Hematopoietic multipotent progenitor cell treated with erythropoietin and hydrocortisone succinate and interleukin-3 and kit ligand, for 8 days (in vitro differentiated cells): Measurements from ENCODE around the gene LCE3B.
"Not testable (repeated sequence)": the region's sequence is repeated elsewhere in the genome, so short reads cannot be mapped to it uniquely, and the experiment has no call there.

Experiments used
- DNase-seq: peaks from one replicate; pipeline ENCODE4 v3.0.0-alpha.2; 2015

The LCE3B gene, protein sequence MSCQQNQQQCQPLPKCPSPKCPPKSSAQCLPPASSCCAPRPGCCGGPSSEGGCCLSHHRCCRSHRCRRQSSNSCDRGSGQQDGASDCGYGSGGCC

DNA sequence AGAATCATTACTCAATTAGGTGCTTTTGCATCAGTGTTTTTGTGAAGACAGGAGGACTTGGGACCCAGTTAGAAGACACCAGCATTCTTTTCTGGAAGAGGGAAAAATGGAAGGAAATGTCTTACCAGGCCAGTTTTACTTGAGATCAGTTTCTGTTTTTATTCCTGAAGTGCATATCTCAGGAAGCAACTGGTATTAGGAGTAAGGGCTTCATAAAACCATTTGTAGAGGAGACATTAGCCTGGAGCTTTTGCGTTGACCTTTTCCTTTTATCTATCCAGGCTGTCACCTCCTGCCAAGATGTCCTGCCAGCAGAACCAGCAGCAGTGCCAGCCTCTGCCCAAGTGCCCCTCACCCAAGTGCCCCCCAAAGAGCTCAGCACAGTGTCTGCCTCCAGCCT lies at the start of gene LCE3B:
LCE3B (plus strand) TSS at position 301 of the 400 bp plus-strand sequence; CDS start at position 301, 0 bp downstream.
- no peak for DNase-seq

DNA sequence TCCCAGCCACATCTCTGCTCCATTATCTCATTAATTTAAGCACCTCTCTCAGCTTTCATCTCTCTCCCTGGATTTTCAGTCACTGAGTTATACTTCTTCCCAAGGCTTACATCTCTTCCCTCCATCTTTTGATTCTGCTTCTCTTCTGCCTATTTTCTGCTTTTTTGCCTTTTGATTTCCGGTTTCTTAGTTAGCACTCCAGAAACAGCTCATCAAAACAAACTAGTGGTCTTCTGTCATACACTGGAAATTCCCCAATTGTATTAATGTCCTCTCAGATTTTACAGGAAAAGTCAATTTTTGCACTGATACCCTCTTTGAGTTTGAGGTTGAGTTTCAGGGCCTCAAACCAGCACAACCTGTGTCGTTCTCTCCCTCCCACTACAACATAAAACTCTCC lies 48.5 kb upstream of the LCE3B start:
- no peak for DNase-seq

DNA sequence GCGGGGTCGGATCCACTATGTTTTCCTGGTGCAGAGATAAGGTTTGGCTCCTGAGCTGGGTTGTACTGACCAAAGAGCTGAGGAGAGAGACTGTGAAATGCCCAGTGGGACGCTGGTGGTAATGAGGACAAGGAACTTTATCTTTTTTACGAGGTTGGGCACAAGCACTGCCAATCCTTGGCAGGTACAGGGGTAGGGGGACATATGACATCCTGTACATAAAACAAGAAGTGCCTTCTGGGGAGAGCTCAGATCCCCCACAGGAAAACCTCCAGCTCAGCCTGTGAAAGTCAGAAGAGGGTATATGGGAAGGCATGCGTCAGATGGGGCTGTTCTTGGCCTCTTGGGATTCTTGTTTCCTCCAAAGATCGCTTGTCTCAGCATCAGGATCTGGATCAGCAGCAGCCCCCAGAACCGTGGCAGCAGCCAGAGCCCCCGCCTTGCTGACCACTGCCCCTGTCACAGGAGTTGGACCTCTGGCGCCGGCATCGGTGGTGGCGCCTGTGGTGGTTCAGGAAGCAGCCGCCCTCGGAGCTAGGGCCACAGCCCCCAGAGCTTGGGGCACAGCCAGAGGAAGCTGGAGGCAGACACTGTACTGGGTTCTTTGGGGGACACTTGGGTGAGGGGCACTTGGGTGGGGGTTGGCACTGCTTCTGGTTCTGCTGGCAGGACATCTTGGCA lies 47.9 kb upstream of the LCE3B start:
- no peak for DNase-seq

DNA sequence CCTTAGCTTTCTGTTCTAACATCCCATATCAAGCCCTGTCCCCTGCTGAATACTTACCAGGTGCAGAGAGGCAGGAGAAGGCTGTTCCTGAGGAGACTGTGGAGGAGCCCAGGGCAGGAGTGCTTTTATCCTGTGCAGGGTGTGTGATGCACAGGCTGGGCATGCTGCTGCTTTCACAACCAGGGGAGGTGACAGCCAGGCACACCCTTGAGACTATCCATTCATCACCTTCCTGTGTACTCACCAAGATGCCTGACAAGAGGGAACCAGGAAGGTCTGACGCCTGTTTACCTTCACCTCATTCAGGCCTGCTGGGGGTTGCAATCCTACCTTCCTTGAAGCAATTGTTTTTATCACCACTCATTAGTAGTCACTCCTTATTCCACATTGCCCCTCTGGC lies 46.9 kb upstream of the LCE3B start, which contains the start of gene LCE3E:
LCE3E (minus strand) TSS at position 100 of the 400 bp plus-strand sequence. CDS start 572 bp downstream, outside the sequence.
- DNase-seq = no peak

DNA sequence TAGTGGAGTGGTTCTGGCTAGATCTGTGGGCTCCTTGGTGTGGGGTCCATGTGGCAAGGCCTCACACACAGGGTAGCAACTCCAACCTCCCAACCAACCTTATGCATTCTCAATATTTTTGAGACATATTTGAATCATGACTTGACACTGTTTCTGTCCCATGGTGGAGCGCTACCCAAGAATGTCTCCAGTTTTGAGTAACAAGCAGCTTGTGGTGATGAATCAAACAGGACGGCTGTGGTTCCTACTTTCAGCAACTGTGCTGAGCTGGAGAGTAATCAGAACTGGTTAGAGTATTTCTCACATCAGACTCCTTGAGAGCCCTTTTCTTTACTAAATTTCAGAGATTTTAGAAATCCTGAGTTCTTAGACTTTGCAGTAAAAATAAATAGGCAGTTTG lies 36.4 kb upstream of the LCE3B start:
- DNase-seq = no peak

DNA sequence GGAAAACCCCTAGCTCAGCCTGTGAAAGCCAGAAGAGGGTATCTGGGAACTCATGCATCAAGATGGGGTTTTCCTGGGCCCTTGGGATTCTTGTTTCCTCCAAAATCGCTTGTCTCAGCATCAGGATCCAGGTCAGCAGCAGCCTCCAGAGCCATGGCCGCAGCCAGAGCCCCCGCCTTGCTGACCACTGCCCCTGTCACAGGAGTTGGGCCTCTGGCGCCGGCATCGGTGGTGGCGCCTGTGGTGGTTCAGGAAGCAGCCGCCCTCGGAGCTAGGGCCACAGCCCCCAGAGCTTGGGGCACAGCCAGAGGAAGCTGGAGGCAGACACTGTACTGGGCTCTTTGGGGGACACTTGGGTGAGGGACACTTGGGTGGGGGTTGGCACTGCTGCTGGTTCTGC lies 34.1 kb upstream of the LCE3B start:
- not testable (repeated sequence) for DNase-seq

DNA sequence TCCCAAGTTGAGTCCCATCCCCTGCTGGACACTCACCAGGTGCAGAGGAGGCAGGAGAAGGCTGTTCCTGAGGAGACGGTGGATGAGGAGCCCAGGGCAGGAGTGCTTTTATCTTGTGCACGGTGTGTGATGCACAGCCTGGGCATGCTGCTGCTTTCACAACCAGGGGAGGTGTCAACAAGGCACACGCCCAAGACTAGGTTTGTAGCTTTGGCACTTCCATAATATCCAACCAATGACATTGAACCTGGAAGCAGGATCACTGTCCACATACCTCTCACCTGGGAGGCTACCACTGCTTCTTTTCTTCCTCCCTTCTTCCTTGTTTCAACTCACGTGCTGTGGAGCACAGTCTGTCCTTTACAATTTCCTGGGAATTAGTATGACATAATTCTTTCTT lies 33.2 kb upstream of the LCE3B start, which contains the start of gene LCE3D:
LCE3D (minus strand) TSS at position 84 of the 400 bp plus-strand sequence. CDS start 580 bp downstream, outside the sequence.
- DNase-seq = no peak

DNA sequence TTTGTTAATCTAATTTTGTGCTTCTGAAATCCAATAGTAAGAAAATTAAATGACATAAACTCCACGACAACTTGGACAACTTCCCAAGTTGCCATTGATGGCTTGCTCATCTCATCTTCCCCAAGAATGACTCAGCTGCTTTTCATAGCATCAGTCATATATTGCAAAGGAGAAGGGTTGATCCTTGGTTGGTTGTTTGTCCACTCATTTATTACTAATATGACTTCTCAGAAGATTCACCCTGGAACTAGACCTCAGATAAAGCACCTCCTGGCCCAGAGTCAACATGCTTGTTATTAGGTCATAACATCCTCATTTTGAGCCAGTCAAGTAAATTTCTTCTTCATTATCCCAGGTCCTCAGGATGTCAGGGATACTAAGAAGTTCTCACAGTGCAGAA lies 31.0 kb upstream of the LCE3B start:
- no peak for DNase-seq

DNA sequence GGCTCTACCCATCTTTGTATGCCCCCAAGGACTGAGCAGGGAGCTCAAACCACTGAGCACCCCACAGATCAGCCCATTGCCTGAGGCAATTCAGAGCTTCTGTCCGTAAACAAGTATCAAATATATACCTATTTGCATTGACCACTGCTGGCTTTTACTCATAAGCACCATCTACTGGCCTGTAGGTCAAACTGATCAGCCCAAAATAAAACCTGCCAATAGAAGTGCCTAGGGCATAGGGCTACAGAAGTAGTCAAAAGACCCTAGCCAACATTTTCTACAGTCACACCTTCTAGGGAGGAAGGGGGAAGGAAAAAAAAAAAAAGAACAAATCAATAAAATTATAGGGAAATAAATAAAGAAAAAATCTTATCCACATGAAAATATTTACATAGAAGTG lies 28.0 kb upstream of the LCE3B start:
- no peak for DNase-seq

DNA sequence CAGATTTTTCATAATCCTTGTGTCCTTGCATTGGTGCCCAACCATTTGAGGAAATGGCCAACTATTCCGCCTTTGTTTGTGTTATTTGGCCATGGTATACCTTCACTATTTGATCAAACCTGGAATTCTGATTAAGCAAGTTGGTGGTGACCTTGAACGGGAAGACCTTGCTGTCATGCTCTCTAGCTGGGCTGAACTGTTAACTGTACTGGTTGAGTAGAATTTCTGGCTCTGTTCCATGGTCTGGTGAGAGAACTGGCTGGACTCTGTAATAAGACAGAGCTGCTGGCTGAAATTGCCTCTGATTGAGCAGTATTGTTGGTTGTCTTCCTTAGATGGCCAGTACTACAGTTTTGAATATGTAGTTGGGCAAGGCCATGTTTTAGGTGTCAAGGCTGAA lies 16.6 kb upstream of the LCE3B start:
- no peak for DNase-seq

DNA sequence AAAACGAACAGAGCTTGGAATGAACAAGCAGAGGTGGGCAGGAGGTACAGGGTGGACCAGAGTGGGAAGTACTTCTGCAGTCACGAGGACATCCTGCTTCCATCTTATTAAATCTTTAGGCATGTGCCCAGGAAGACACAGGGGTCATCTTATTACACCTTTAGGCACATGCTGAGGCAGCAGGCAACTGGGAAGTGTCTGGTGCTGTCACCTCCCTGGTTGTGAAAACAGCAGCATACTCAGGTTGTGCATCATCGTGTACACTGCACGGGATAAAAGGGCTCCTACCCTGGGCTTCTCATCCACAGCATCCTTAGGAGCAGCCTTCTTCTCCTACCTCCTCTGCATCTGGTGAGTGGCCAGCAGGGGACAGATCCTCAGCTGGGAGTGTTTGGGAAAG lies 13.7 kb upstream of the LCE3B start, which contains the start of gene LCE3C:
LCE3C (plus strand) TSS at position 301 of the 400 bp plus-strand sequence. CDS start 498 bp downstream, outside the sequence.
- DNase-seq = no peak

DNA sequence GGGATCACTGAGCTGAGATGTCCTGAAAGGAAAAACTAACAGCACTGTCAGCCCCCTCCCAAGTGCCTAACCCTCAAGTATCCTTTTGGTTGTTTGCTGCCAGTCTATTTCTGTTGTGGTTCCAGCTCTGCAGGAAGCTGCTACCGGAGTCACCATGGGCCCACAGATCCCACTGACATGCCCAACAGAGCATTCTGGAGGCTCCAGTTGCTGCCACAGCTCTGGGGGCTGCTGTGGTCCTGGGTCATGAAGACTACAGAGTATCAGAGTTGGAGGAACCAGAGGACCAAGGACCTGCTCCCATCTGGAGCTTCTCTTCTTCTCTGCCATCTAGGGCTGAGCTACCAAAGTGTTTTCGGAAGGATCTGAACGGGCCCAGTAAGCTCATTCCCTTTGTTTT lies 8.4 kb downstream of the LCE3B start:
- DNase-seq = no peak

DNA sequence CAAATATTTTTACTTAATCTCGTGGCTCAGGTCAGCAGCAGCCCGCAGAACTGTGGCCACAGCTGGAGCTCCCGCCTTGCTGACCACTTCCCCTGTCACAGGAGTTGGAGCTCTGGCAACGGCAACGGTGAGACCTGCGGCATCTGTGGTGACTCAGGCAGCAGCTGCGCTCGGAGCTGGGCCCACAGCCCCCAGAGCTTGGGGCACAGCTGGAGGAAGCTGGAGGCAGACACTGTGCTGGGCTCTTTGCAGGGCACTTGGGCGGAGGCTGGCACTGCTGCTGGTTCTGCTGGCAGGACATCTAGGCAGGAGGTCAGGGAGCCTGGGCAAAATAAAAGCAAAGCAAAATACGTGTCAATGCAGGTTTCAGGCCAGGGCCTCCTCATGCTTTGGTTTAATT lies 9.2 kb downstream of the LCE3B start, which contains the start of gene LCE3A:
LCE3A (minus strand) TSS at position 301 of the 400 bp plus-strand sequence; CDS start at position 301, 0 bp downstream.
- no peak for DNase-seq

DNA sequence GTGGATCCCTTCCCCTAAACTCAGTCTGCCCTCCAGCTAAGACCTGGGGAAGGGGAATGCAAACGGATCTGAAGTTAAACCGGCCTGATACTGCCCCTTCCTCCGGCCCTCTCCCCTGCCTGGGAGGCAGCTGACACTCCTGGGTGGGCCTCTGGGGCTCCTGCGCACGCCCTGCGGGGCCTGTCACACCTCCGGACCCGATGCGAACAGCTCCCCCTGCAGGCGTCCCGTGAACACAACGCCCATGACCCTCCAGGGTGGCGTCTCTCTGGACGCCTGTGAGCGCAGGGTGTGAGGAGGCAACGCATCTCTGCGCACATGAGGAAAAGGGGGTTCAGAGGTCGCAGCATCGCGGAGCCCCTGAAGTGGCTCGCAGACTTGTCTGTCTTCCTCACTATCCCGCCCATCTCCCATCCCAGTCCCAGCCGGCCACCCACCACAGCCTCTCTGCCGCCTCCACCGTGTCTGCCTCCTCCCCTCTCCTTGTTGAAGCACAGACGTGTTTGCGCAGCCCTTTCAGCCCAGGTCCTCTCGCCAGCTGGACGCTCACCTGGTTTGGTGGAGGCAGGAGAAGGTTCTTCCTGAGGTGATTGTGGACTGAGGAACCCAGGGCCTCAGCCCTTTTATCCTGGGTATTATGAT lies 9.7 kb downstream of the LCE3B start:
- peak; percentile 3 for DNase-seq

DNA sequence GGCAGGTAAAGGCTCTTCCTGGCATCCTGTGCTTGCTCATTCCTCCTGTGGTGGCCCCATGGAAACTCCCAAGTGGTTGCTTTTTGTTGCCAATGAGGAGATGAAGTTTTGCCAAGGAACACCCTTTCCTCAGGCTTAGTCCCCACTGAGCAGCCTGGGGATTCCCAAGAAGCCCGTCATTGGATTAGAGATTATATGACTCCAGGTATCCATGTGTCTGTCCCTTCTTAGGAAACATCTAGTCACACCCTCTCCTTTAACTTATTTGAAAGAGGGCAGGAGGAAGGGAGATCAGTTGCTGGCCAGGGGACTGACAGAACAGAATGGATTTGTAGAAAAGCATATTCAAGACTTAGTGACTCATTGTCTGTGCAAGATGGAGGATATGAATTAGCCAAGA lies 13.1 kb downstream of the LCE3B start:
- no peak for DNase-seq

DNA sequence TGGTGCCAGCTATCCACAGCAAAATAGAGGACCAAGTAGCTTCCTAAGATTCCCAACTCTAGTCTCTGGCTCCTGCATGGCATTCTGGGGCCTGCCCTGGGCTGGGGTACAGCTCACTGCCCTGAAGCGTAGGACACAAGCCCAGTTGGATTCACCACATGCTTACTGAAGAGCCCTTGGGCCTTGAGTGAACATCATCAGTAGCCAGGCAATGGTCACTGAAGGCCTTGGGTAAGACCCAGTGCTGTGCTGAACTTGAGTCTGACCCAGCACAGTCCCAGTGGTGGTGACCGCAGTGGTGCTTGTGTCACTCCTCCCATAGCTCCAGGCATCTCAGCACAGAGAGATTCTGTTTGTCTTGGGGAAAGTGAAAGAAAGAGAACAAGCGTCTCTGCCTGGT lies 17.0 kb downstream of the LCE3B start:
- DNase-seq = no peak

DNA sequence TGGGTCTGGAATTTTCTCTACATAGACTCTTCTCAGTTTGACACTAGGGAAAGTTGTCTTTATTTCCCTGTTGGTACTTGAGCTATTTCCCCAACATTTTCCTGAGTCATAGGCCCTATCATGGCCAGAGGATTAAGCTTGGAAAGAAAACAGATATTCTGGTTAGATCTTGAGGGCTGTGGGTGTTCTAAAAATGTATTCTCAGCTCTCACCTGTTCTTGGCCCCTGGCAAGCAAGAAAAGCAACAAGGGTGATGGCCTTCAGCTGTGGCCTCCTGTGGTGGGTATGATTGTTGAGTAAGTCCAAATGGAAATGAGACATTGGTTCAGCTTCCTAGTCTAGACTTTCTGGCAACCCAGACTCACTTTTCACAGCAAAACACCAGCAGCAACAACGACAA lies 26.7 kb downstream of the LCE3B start:
- DNase-seq = no peak

DNA sequence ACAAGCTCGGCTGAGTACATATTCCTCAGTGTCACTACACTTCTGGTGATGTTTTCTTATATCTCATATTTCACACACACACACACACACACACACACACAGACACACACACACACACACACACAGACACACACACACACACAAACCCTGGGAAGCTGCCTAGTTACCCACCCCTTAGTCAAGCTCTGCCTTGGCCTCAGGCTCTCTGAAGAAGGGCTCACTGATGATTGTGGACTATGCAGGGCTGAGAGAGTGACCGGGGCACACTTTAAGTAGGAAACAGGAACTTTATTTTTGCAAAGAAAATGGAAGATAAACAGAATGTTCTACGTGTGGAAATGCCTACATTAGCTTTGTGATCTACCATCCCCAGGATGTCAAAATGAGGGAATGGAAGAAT lies 30.3 kb downstream of the LCE3B start:
- DNase-seq = no peak

DNA sequence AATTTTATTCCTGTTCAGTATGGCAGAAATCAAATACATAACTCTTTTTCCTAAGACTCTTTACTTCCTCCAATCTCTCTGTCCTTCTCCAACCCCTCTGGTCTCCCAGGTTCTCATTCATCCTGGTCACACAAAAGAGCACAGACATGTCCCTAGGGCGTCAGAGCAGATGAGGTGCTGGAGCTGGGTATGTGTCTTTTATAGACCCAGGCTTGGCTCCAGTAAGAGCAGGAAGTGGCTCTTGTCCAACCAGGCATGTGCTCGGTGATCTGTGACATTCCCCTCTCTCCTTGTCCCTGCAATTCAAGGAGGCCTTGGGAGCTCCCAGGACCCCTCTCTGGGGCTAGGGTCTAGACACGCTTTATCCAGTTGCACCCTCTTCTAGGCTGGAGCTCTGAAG lies 31.5 kb downstream of the LCE3B start:
- no peak for DNase-seq

DNA sequence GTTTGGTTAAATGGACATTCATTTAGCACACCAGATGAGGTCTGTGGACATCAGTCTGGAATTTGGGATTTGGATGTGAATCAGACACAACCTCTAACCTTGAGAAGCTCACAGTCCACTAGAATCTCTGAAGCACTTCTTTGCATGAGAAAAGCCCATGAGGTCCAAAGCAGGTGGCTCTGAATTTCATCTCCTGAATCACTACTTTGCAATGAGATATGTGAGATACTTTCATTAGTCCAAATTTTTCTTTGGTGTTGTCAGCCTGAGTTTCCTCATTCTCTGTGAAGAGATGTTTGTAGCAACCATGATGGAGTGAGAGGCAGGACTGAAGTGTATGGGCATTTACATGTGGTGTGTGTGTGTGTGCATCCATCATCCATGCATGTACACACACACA lies 33.0 kb downstream of the LCE3B start:
- DNase-seq = no peak

DNA sequence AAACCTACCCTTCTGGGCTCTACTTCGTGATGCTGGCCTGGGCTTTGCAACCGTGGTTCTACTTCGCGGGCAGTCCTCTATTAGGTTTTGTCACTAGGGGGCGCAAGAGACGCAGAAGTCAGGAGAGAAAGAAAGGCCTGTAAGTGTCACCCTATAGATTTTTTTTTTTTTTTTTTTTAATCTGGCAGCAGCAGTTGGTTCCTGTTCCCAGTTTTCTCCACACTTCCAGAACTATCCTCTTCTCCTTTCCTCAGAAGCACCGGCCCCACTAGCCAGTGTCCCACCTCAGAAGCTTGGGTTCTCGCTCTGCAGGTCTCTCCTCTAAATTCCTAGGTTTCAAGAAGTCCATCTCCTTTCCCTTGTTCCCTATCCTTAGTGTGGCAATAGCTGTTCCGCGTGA lies 40.5 kb downstream of the LCE3B start:
- DNase-seq = peak; percentile 73

DNA sequence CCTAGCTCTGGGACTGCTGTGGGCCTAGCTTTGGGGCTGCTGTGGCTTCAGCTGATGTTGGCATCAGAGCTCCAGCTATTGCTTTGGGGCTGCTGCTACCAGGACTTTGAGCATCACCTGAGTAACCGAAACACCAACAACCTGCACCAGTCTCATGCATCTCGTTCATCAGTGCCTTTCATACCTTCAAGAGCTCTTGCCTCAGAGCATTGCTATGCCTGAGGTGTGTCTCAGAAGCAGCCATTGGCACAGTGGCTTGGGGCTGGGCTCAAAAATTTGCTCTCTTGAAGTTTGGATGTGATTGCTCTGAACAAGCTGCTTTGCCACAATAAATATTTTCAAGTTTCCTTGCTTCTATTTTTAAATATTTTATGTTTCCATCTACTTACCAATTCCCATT lies 42.8 kb downstream of the LCE3B start:
- DNase-seq = no peak

DNA sequence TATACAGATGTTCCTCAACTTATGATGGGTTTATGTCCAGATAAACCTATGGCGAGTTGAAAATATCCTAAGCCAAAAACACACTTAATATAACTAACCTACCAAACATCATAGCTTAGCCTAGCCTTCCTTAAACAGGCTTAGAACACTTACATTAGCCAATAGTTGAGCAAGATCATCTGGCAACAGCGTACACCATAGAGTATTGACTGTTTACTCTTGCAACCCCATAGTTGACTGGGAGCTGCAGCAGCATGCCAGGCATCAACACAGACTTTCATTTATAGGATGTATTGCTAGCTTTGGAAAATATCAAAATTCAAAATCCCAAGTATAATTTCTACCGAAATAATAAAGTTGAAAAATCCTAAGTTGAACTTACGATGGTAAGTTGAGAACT lies 44.1 kb downstream of the LCE3B start:
- no peak for DNase-seq

DNA sequence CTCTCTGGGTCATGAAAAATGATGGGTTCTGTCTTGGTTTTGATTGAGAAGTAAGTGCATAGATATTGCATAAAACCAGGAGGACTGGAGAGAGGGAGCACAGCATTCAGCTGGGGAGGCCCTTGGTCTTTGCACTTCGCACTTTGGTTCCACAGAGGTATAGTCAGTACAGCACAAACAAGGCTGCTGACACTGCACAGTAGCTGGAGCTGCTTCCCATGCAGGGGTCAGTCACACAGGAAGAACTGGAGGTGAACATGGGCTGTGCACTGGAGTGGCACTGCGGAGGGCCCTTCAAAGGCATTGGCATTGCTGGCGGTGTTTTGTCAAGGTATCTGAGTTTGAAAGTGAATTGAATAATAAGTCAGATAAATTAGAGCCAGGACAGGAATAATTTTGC lies 45.0 kb downstream of the LCE3B start:
- no peak for DNase-seq
